PFSK-1 (cell line): Measurements from ENCODE around the gene THSD4.

Source experiments
- FOXP2 ChIP-seq: optimal IDR thresholded peaks from 2 replicates; pipeline ENCODE3; 2011; ENCODE audit warnings: borderline replicate concordance, control low read depth, inconsistent platforms; ENCODE audit not compliant: insufficient read depth; ENCODE audit errors: extremely low read length, extremely low read depth
- POLR2AphosphoS5 ChIP-seq: IDR thresholded peaks from 2 replicates; pipeline ENCODE4 v1.6.1; 2012; ENCODE audit warnings: low read depth, mild to moderate bottlenecking, control low read depth, low read length, moderate library complexity
- REST ChIP-seq, 2 experiments: IDR thresholded peaks; 2 replicates each; pipeline versions ENCODE4 v1.6.1 to v1.8.0; 2011 to 2012; ENCODE audit warnings: low read depth in 2 of 2, low read length in 2 of 2, control low read depth in 1 of 2, inconsistent platforms in 1 of 2, mild to moderate bottlenecking in 1 of 2, moderate library complexity in 1 of 2; ENCODE audit not compliant: insufficient read depth in 1 of 2
- SIN3A ChIP-seq: IDR thresholded peaks from 2 replicates; pipeline ENCODE4 v1.6.1; 2012; ENCODE audit warnings: mild to moderate bottlenecking, low read length, moderate library complexity, borderline replicate concordance; ENCODE audit not compliant: insufficient read depth
- TAF1 ChIP-seq: IDR thresholded peaks from 2 replicates; pipeline ENCODE4 v1.6.1; 2012; ENCODE audit warnings: low read length, control low read depth, borderline replicate concordance; ENCODE audit not compliant: insufficient read depth

Gene THSD4

GRCh38 chr15:71747128-71748083 lies 632.1 kb downstream of the THSD4 start:
- TF ChIP-seq FOXP2, result no peak
- TF ChIP-seq REST (IDR thresholded peaks at IDR 0.05; ENCODE audit: insufficient read depth in 1 of 2, low read depth in 2 of 2, low read length in 2 of 2), result no peak
- no peak for TF ChIP-seq SIN3A
- TF ChIP-seq TAF1, result no peak
- TF ChIP-seq POLR2AphosphoS5, result no peak

GRCh38 chr15:71748293-71748718 lies 633.0 kb downstream of the THSD4 start:
- no peak for TF ChIP-seq TAF1
- TF ChIP-seq REST (IDR thresholded peaks at IDR 0.05; ENCODE audit: insufficient read depth in 1 of 2, low read depth in 2 of 2, low read length in 2 of 2), result no peak
- no peak for TF ChIP-seq POLR2AphosphoS5
- no peak for TF ChIP-seq SIN3A
- no peak for TF ChIP-seq FOXP2

GRCh38 chr15:71749500-71749899 lies 634.2 kb downstream of the THSD4 start:
- no peak for TF ChIP-seq REST (IDR thresholded peaks at IDR 0.05; ENCODE audit: insufficient read depth in 1 of 2, low read depth in 2 of 2, low read length in 2 of 2)
- TF ChIP-seq POLR2AphosphoS5, result no peak
- no peak for TF ChIP-seq FOXP2
- TF ChIP-seq TAF1, result no peak
- no peak for TF ChIP-seq SIN3A

- TF ChIP-seq POLR2AphosphoS5 (no peak), SIN3A (no peak), TAF1 (no peak), REST (IDR thresholded peaks at IDR 0.05; ENCODE audit: insufficient read depth in 1 of 2, low read depth in 2 of 2, low read length in 2 of 2) (no peak), FOXP2 (no peak)
Observed at GRCh38 chr15:71752128-71752527, 636.9 kb downstream of the THSD4 start.
